ENCODE data around the gene TEKT2.

The TEKT2 gene

GRCh38 chr1:36087233-36088123, 3.6 kb downstream of the TEKT2 start:
- no peak for DNase-seq (ENCODE audit: low read depth)

- no peak for DNase-seq (ENCODE audit: low read depth)
These were observed 4.3 kb downstream of the TEKT2 start for GRCh38 chr1:36088265-36088576.

- DNase-seq (ENCODE audit: low read depth): peak; percentile 87
These were observed 4.9 kb downstream of the TEKT2 start, which contains the start of gene ADPRS for GRCh38 chr1:36088577-36089392. Gene ADPRS (plus strand): TSS chr1:36088892. CDS start chr1:36088905, 13 bp downstream.

GRCh38 chr1:36089393-36090121, 5.7 kb downstream of the TEKT2 start:
- DNase-seq (ENCODE audit: low read depth): peak; percentile 71

DNA sequence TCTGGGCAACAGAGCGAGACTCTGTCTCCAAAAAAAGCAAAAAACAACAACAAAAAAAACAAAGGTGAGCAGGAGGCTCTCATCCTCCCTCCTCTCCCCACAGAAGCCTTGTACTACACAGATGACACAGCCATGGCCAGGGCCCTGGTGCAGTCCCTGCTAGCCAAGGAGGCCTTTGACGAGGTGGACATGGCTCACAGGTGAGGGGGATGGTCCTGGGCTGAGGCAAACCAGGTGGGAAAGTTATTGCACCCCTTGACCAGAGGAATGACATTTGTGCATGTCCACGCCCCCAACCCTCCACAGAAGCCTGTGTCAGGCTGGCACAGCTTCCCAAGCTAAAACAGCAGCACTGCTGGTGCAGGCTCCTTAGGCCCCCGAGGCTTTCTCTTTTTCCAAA, 7.2 kb downstream of the TEKT2 start:
- no peak for DNase-seq (ENCODE audit: low read depth)

- DNase-seq (ENCODE audit: low read depth): no peak
These were observed 7.8 kb downstream of the TEKT2 start for GRCh38 chr1:36091698-36092097.

- no peak for DNase-seq (ENCODE audit: low read depth)
These were observed 8.4 kb downstream of the TEKT2 start for GRCh38 chr1:36092166-36092797.

DNA sequence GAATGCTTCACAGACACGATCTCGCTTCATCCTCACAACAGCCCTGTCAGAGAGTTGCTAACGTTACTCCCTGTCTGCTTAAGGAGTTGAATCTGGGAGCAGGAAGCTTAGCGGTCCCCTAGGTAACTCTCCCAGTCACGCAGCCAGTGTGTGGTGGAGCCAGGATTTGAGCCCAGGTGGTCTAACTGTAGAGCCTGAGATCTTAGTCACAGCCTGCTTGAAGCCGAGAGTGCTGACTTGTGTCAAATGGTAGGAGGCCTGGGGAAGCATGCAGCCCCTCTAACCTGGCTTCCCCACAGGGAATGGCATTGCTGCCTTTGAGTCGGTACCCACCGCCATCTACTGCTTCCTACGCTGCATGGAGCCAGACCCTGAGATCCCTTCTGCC, 8.9 kb downstream of the TEKT2 start:
- no peak for DNase-seq (ENCODE audit: low read depth)

DNA sequence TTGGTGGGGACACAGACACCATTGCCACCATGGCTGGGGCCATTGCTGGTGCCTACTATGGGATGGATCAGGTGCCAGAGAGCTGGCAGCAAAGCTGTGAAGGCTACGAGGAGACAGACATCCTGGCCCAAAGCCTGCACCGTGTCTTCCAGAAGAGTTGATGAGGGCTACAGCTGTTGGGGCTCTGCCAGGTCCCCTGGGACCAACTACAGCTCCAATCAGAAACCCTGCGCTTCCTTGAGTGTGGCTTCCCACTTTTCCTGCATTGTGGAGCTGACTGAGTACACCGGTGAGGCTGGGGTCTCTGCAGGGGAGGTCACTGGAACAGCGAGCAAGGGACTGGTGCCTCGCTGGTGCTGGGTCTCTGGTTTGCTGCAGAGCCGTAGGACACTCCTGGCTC, 9.3 kb downstream of the TEKT2 start:
- no peak for DNase-seq (ENCODE audit: low read depth)

- DNase-seq (ENCODE audit: low read depth): no peak
These were observed 10.0 kb downstream of the TEKT2 start for GRCh38 chr1:36093929-36094328.

DNA sequence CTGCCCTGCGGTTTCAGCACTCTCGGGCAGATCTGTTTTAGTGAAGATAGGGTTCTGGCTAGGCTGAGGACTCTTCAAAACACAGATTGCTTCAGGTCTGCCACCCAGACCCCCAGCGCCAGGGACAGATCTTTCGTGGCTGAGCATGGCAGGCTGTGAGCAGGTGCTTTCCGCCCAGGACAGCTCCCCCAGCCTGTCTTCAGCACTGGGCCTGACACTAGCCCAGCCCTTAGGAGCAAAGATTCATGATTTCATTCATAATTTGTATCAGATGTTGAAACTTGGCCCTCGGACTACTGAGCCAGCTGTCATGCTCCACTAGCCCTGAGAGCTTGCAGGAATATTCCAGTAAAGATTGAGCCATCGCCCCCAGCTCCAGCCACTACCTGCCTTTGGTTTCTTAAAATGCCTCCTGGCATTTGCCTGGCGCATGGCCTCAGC, 10.7 kb downstream of the TEKT2 start:
- DNase-seq (ENCODE audit: low read depth): no peak

- no peak for DNase-seq (ENCODE audit: low read depth)
These were observed 12.0 kb downstream of the TEKT2 start for GRCh38 chr1:36095760-36096405.

DNA sequence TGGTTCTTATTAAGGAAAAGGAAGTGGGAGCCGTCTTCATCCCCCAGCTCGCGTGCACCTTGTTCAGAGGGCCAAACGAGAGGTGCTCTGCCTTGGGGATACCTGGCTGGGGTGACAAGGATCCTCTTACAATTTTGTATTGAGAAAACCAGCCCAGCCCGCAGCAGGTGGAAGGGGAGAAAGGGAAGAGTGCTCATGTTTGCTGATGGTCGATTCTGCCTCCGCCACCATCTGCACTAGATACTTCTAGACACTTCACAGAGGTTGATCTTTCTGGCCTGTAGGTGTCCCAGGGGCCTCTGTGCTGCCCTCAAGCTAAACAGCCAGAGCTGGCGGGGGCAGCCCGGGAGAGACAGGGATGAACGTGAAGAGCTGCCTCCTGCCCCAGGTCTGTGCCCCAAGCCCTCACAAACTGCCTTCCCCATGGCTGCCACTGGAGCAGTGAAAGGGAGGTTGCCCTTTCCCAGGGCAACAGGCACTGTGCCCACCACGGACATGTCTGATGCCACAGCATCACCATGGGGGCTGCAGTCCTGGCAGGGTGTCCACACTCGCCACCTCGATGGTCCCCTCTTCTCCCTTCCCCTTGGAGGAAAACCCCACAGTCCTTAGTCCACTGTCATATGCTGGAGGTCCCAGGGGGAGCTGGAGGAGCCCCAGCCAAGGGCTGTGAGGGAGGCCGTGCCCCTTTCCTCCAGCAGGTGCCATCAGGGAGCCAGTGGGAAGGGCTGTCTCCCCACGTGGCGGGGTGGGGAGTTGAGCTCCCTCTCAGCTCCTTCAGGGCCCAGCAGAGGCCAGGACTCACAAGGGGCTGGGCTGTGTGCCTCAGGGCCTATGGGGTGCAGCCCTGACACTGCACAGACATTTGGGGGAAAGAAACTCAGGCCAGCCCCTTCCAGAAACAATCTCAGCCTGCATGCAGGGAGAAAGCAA, 12.9 kb downstream of the TEKT2 start:
- peak; percentile 27 for DNase-seq (ENCODE audit: low read depth)

- no peak for DNase-seq (ENCODE audit: low read depth)
These were observed 14.0 kb downstream of the TEKT2 start for GRCh38 chr1:36097693-36098585.

- DNase-seq (ENCODE audit: low read depth): no peak
These were observed 14.9 kb downstream of the TEKT2 start for GRCh38 chr1:36098650-36099365.

DNA sequence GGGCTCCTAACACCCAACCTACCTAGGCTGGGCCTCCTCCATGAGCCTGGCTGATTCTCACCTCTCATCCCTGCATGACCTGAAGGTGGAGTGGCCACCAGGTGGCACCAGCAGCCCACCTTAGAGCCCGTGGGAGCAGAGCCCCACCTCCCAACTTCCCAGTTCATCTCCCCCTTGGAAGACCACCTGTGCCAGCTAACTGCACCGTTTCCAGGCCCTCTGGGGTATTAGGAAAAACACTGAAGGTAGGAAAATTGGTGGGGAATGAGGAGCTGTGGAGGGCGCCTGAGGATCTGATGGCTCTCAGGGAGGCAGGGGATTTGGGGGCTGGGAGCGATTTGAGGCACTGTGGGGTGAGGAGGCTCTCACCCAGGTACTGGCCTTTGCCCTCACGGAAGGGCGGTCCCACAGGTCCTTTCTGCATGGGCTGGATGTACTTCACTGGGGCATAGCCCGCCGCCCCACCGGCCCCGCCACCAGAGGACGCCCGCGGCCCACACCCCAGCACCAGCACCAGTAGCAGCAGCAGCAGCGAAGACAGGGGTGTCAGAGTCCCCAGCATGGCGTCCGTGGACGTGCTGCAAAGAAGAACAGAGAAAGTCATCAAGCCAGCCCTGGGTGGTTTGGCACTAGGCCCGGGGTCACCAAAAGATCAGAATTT, 15.9 kb downstream of the TEKT2 start:
- DNase-seq (ENCODE audit: low read depth): peak; percentile 78

GRCh38 chr1:36100376-36100775, 16.5 kb downstream of the TEKT2 start:
- DNase-seq (ENCODE audit: low read depth): no peak

GRCh38 chr1:36101546-36101945, 17.7 kb downstream of the TEKT2 start:
- no peak for DNase-seq (ENCODE audit: low read depth)
